ENCODE results near the gene SEMA3A. TPM values are rescaled to one million over a fixed set of nuclear protein-coding genes. Genes with fewer than 3 reads are reported as not detected.

Gene SEMA3A
- total RNA-seq, 1 experiment from 2014 or later, result 14.2 TPM

DNA sequence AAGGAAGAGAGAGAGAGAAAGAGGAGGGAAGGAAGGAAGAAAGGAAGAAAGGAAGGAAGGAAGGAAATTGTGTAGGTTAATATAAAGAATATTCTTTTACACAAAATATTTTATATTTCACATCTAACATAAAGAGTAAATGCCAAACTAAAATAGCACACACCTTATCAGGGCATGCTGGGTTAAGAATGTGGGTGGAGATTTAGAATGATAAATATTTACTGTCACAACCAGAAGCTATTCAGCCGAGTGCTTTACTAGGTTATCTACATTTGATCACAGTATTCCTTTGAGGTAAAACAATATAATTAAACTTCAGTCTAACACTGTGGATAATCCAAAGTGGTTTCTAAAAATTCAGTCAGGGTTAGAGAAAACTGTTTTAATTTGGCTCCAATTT lies 103.3 kb downstream of the SEMA3A start:
- CTCF ChIA-PET, result no interaction called here
- intact Hi-C loops (cut with micrococcal nuclease), result no loop called here
- Histone ChIP-seq H3K79me2 (ENCODE audit: insufficient read depth, low read length) (no peaks in the 10 kb centered on the region), H3K4me2 (ENCODE audit: low read length) (0 out of 2 replicates have a peak overlapping the region, but pooled peaks have one; percentile 38), H3K27me3 (ENCODE audit: insufficient read depth, low read length) (no peaks in the 10 kb centered on the region), H3K9me2 (ENCODE audit: insufficient read depth) (no peaks in the 10 kb centered on the region), H3K9ac (ENCODE audit: low read length) (no peak overlapping the region), H3K4me1 (ENCODE audit: control insufficient read depth in 1 of 2, insufficient read depth in 2 of 2, low read length in 2 of 2) (peaks cover 3 to 9% of the 10 kb centered on the region in 2 experiments; a peak in 2 of 4 replicates), H3K36me3 (ENCODE audit: control insufficient read depth in 1 of 2, insufficient read depth in 2 of 2, low read length in 2 of 2) (no peaks in the 10 kb centered on the region), H3K4me3 (replicated peaks in 1 of 2; ENCODE audit: low read depth in 1 of 2, low read length in 2 of 2) (no peak overlapping the region), H4K20me1 (ENCODE audit: insufficient read depth) (no peaks in the 10 kb centered on the region), H3K27ac (ENCODE audit: low read depth, low read length) (peak overlapping the region; percentile 13; the same call in 1 of the 2 replicates), H2AFZ (ENCODE audit: low read depth, low read length, poor library complexity, severe bottlenecking) (no peak overlapping the region), H3K9me3 (ENCODE audit: control insufficient read depth in 1 of 2, insufficient read depth in 1 of 2, low read depth in 1 of 2, low read length in 2 of 2) (no peaks in the 10 kb centered on the region)
- BruUV-seq (replicated peaks), result no TSS peak
- POLR2A ChIA-PET, result no interaction called here
- no peak for DNase-seq (ENCODE audit: low read depth, low spot score)
- ATAC-seq, result no peak
- TF ChIP-seq ELF1 (IDR thresholded peaks at IDR 0.05; ENCODE audit: borderline replicate concordance, low read depth), result no peak
- no peak for TF ChIP-seq EGR1 (IDR thresholded peaks at IDR 0.05; ENCODE audit: low read depth)
- no peak for TF ChIP-seq FOSL1 (IDR thresholded peaks at IDR 0.05; ENCODE audit: low read depth)
- TF ChIP-seq POLR2AphosphoS5 (IDR thresholded peaks at IDR 0.05; ENCODE audit: low read depth, low read length), result no peak
- TF ChIP-seq, protein P1, sequence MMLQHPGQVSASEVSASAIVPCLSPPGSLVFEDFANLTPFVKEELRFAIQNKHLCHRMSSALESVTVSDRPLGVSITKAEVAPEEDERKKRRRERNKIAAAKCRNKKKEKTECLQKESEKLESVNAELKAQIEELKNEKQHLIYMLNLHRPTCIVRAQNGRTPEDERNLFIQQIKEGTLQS (IDR thresholded peaks at IDR 0.05), result no peak
- no peak for TF ChIP-seq ZNF274 (IDR thresholded peaks at IDR 0.05; ENCODE audit: low read depth, low read length)
- TF ChIP-seq, protein P2, sequence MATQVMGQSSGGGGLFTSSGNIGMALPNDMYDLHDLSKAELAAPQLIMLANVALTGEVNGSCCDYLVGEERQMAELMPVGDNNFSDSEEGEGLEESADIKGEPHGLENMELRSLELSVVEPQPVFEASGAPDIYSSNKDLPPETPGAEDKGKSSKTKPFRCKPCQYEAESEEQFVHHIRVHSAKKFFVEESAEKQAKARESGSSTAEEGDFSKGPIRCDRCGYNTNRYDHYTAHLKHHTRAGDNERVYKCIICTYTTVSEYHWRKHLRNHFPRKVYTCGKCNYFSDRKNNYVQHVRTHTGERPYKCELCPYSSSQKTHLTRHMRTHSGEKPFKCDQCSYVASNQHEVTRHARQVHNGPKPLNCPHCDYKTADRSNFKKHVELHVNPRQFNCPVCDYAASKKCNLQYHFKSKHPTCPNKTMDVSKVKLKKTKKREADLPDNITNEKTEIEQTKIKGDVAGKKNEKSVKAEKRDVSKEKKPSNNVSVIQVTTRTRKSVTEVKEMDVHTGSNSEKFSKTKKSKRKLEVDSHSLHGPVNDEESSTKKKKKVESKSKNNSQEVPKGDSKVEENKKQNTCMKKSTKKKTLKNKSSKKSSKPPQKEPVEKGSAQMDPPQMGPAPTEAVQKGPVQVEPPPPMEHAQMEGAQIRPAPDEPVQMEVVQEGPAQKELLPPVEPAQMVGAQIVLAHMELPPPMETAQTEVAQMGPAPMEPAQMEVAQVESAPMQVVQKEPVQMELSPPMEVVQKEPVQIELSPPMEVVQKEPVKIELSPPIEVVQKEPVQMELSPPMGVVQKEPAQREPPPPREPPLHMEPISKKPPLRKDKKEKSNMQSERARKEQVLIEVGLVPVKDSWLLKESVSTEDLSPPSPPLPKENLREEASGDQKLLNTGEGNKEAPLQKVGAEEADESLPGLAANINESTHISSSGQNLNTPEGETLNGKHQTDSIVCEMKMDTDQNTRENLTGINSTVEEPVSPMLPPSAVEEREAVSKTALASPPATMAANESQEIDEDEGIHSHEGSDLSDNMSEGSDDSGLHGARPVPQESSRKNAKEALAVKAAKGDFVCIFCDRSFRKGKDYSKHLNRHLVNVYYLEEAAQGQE (IDR thresholded peaks at IDR 0.05; ENCODE audit: low read depth), result no peak
- no peak for TF ChIP-seq CBX3 (IDR thresholded peaks at IDR 0.05; ENCODE audit: low read depth)
- RAD21 ChIA-PET (ENCODE audit: low non-redundant PET in 1 of 2, low total read pairs in 2 of 2, uncharacterized antibody in 2 of 2, unreplicated experiment in 2 of 2), result no interaction called here
